HG03064 (cell line): ENCODE results near the gene THSD4.
"Not testable (repeated sequence)": the region's sequence is repeated elsewhere in the genome, so short reads cannot be mapped to it uniquely, and the experiment has no call there.

Source experiments
- ATAC-seq: cut with Tn5 transposase; IDR thresholded peaks from one replicate; pipeline ENCODE4 v1.9.1; 2021; ENCODE audit warnings: low read depth; ENCODE audit not compliant: unreplicated experiment

The THSD4 gene

DNA sequence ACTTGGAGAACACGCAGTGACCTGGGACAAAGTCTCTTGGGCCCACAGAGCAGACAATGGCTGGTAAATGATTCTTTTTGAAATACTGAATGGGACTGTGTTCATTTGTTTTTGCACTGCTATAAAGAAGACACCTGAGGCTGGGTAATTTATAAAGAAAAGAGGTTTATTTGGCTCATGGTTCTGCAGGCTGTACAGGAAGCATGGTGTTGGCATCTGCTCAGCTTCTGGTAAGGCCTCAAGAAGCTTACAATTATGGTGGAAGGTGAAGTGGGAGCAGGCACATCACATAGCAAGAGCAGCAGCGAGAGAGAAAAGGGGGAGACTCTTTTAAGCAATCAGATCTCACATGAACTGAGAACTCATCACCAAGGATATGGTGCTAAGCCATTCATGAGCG lies 321.6 kb downstream of the THSD4 start:
- ATAC-seq, result no peak

DNA sequence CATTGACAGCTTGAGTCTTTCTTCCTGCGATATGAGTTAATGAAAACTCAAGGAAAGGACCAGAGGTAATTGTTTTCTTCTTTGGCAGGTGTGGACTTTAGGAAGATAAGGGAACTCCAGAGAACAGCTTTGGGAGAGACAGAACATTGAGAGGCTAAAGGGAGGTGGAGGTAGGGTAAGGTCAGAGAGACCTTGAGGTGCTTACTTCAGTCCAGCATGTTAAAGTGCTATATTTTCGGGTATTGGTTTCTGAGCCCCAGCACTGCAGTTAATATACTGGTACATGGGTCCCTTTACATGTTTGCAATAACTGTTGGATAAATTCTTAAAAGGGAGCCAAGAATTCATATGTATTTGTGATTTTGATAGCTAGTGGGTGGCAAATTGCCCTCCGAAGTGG lies 322.1 kb downstream of the THSD4 start:
- no peak for ATAC-seq

DNA sequence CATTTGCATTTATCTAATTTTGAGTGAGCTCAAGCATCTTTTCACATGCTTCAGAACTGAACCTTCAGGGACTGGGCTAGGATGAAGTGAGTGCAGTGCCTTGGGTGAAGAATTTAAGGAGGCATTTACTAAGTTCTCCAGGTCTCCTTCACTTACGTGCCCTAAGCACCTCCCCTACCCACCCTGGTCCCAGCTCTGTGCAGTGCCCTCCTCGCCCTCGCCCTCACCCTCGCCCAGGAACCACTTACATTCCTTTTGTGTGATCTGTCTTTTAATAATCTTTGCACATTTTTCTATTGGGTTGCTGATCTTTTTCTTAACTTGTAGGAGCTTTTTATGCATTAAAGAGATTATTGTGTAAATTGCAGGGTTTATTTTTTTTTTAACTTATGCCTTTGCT lies 322.6 kb downstream of the THSD4 start:
- ATAC-seq, result no peak

DNA sequence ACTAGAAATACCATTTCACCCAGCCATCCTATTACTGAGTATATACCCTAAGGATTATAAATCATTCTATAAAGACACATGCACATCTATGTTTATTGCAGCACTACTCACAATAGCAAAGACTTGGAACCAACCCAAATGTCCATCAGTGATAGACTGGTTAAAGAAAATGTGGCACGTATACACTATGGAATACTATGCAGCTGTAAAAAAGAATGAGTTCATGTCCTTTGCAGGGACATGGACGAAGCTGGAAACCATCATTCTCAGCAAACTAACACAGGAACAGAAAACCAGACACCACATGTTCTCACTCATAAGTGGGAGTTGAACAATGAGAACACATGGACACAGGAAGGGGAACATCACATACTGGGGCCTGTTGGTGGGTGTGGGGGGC lies 324.2 kb downstream of the THSD4 start:
- ATAC-seq, result not testable (repeated sequence)

DNA sequence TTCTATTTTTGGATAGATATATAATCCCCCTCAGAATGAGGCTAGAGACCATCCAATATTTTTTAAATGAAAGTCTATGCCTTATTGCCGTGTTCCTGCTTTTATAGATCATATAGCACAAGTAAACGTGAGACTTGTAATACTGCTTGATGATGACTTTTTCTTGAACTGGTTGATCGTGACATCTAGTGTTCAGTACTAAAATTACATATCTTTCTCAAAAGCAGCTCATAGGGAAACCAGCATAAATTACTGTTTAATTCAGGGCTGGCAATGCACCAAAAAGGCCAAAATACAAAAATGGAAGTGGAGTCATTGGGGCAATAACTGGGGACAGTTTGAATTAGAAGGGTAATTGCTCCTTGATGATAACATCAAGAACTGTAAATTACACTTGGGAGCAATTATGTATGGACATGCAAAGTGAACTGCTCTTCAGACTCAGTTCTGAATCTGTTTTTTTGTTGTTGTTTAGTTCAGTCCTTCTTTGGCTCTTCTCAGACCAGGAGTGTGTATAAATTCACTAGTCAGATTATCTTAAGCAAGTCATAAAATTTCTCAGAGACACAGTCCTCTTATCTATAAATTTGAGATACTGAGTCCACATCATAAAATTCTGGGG lies 325.3 kb downstream of the THSD4 start:
- ATAC-seq, result no peak

DNA sequence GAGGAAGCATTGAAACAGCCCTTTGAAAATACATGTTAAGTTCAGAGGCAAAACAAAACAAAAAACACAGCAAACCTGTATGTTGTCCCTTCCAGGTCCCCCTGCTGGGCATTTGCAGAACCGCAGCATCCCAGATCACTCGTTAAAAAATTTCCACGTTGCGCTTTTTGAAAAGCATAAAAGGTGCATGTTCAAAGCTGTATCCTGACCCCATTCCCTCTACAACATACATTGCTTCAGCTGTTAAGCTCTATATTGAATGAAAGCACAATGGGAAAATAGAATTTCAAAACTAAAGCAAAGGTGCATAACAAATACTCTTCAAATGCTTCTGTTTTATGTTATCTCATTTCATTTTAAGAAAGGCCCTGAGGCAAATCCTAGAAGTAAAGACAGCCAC lies 328.3 kb downstream of the THSD4 start:
- ATAC-seq, result no peak

DNA sequence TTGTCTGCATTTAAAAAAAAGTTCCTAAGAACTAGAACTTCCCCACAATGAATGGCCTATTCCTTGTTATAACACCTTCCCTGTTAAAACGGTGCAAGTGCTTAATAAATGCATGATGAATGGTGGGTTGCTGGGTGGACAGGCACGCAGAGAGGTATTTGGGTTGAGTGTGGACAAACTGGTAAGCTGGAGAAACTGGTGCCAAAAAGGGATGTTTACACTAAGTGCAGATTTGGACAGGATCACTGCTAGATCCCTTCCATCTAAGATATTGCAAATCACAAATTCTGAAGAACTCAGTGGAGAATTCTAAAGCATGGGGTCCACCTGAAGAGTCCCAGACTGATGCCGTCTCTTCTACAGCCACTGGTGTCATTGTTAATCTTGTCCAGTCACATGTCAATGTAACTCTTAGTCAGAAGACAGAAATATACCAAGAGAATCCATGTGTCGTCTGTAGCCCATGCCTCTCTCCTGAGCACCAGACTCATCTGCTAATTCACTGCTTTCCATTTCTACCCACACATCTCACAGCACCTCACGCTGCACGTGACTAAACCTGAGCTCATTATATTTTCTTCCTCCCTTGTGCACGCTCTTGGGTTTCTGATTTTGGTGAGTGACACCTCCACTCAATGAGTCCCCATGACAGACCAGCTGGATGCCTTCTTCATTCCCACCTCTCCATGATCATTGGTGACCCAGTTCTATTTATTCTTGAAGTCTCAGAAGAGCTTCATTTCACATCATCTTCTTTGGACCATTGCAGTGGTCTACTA lies 328.9 kb downstream of the THSD4 start:
- no peak for ATAC-seq

DNA sequence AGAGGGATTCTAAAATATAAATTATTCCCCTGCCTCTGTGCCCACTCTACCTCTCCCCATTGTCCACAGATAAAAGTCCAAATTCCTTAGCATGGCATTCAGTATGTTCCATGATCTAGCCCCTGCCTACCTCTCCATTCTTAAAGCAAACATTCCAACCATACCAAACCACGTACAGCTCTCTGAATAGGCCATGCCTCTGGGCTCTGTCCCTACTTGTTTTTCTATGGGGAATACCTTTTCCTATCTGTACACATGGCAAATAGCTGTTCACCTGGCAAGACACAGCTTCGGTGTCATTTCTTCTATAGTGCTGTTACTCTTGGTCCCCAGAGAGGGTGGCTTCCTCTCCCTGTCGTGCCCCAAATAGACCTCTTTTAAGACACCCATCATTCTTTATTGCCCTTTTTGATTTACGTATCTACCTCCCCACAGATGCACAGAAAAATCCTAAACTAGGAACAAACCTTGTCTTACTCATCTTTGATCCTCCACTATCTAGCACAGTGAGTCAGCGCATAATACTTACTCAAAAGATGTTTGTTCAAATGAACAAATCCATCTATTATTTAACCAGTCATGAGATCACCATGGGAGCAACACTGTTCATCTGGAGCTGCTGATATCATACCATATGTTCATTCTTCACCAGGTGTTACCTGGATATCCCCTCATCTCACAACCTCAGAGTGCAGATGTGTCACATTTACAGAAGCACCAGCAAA lies 329.8 kb downstream of the THSD4 start:
- ATAC-seq, result no peak

DNA sequence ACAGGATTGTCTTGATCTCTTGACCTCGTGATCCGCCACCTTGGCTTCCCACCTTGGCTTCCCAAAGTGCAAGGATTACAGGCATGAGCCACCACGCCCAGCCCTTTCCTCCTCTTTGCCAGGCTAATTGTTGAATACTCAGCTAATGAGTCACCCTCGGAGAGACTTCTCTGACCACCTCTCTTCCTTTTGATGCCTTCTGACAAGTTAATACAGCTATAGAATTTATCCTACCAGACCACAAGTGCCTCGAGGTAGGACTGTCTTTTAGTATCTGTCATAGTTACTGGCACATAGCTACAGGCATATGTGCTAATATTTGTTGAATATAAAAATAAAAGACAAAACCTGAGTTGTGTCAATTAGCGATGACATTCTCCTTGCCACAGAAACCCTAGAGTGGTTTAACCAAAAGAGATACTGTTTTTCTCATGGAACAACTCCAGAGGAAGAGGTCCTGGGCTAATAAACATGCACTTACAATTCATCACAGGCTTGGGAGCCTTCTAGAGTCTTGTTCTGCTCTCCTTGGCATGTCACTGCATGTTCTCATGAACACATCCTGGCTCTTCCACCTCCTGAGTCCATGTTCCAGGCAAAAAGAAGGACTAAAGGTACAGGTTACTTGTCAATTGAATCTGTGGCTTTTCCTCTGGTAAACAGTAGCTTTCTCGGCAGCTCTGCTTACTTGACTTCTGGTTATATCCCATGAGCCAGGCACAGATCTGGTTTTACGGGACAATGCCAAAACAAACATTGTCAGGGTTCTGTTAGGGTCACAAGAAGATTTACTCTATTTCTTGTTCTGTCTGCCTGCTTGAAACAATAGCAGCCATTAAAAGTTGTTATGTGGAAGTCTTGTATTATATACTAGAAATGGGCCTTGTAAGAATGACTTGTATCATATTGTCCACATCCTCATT lies 332.3 kb downstream of the THSD4 start:
- ATAC-seq, result no peak

DNA sequence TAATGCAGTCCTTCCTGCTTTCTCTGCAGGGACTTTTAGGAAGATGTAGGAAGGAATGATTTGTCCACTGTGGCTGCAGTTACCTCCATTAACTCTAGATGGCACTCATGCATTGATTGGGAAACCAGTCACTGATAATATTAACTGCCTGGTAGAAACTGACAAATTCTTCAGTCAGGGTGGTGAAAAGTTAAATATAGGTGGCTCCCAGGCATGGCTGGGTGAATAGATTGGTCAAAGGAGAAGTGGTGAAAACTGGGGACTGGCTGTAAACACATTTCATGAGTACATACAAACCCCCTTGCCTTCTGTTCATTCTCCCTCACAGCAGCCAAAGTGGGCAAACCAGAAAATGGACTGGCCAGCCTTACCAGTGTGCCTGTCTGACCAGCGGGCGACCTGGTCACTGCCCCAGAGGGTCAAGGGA lies 333.4 kb downstream of the THSD4 start:
- no peak for ATAC-seq

DNA sequence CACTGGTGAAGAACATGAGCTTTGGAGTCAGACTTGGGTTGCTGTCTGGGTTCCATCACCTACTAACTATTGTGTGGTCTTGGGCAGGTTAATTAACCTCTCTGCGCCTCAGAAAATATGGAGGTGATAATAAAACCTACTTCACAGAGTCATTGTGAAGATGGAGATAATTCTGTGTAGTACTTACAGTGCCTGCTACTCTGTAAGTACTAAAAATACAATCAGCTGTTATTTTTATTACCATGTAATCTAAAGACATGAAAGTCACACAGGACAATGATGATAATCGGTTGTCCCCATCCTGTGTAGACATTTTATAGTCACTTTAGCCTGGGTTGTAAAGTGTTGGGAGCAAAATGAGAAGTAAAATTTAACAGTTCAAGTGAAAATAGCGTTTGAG lies 334.1 kb downstream of the THSD4 start:
- ATAC-seq, result no peak

DNA sequence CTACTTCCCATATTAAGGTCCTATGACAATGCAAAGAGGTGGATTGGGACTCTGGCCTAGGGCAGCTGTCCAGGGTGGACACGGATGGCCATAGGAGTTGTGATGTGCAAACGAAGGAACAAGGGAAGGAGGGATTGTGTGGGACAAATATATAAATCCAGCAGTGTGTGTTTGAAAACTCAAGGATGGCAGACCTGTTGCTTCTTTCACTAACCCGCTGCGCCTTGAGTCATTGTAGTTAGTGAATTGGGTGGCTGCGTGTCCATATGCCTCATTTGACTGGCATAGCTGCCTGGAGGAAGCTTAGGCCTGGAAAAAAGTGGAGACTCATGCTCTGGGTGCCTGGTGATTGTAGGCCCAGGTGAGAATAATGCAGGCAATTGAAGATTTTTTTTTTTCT lies 334.7 kb downstream of the THSD4 start:
- ATAC-seq, result no peak

DNA sequence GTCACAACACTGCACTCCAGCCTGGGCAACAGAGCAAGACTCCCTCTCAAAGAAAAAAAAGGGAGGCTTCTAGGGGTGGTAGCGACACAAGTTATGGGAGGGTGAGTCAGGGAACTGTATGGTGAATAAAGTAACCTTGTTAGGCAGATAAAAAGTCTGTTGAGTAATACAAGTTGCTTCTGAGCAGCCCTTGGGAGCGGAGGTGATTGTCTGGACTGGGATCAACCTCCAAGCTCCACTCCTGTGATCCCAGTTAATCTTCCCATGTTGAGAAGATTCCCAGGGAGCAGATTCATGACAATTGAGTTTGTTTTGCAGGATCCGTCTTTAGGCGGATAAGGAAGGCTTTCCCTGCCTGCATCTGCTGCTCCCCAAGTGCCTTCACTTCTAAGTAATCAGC lies 335.9 kb downstream of the THSD4 start:
- ATAC-seq, result no peak

DNA sequence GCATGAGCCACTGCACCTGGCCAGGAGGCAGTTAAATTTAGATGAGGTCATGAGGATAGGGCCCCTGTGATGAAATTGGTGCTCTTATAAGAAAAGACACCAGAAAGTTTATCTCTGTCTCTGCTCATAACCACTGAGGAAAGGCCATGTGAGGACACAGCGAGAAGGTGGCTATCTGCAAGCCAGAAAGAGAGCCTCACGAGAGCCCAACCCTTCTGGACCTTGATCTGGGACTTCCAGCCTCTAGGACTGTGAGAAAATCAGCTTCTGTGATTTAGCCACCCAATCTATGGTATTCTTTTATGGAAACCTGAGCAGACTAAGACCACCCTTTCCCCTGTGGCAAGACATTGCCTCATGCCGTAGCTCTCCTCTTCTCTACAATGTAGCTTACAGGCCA lies 337.6 kb downstream of the THSD4 start:
- ATAC-seq, result no peak

DNA sequence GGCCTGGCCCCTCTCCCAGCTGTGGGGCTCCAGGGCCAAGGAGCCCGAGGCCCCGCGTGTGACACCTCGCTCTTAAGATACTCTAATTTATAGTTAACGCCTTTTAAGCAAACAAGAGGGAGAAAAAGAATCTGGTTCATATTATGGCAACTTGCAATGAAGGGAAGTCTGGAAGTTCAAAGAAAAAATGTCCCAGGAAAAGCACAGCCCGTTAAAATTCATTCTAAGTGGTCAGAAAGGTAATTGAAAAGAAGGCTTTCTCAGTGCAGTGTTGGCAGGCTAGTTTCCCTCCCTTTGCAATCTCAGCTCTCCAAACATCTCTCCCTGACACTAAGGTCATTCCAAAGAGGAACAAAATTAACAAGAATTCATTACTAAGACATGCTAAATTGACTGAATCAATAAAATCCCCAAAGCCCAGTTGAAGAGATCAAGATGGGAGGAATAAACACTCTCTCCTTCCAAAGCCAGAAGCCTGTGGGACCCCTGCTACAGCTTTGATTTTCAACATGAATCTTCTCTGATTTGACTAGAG lies 339.3 kb downstream of the THSD4 start:
- no peak for ATAC-seq

DNA sequence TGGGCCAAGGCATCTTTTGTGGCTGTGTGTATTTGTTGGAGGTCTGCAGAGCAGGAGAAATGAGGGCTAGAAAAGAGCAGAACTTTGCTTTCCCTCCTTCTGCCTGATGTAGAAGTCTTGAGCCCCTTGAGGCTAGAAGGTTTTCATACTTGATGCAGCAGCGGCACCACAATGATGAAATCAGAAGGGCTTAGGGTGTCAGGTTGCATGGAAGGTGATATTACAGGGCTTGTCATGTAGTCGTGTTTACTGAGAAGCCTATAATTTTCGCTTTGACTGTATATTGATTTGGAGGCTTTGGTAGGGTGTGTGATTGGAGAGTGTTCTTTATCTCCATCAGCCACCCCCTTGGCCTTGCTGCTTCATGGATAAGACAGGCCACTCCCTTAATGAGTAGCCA lies 339.8 kb downstream of the THSD4 start:
- ATAC-seq, result no peak

DNA sequence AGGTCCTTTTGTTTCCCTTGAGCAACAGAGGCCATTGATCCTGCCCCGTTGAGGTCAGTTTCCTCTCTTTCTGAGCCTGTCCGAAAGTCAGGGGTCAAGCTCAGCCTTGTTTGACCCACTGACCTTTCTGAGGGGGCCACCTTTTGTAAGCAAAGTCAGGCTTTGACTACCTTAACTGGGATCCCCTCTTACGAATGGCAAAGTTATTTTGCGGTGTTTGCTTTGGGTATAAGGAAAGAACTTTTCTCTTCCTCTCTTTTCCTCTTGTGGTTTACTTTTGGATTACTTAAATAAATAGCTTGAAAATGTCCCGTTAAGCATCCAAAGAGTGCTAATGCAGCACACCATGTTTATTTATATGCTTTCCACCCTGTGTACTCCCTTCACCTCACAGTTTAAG lies 340.6 kb downstream of the THSD4 start:
- no peak for ATAC-seq

DNA sequence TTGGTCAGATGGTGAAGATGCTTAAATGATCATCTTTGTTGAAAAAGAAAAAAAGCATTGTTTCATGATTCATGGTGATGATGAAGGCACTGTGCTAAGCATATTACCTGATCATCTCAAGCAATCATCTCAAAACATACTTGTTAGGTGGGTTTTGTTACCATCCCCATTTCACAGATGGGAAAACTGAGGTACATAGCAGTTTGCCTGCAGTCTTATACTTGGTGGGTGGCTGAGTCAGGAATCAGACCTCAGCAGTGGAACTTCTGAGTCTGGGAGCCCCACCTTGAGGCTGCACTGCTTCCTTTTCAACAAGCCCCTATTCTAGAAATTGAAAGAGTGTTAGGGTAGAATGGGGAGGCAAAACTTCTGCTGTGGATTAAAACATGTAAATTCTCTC lies 341.1 kb downstream of the THSD4 start:
- ATAC-seq, result no peak

DNA sequence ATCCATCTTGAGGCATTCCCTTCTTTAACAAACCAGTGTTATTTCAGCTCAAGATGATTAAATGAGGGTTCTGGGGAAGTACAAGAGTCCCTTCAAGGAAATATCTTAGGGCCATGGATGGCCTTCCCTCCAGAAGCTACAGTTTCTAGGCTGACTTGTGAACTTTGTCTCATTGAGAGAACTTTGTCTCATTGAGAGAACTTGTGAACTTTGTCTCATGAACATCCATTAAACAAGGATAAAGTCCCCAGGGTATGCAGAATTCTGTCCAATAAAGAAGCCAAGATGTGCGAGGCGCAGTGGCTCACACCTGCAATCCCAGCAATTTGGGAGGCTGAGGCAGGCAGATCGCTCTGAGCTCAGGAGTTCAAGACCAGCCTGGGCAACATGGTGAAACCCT lies 341.5 kb downstream of the THSD4 start:
- ATAC-seq, result no peak

DNA sequence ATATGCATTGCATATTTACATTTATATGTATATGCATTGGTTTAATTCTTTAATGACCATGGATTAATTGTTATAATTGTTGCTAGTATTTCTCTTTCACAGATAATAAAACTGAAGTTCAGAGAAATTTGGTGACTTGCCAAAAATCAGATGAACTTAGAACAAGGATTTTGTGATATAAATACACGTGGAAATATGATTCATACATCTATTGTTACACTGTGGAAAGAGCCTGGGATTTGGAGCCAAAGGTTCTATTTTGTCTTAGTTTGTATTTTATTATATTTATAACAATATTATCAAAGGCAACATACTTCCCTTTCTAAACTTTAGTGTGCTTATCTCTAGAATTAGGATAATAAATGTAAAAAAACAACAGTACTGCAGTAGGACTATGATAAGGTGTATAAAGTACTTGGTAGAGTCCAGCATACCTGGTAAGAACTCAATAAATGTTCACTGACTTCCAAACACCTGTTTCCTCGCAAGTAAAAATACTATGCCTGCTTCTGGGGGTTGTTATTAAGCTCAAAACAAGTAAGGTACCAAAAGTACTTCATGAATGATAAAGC lies 342.9 kb downstream of the THSD4 start:
- ATAC-seq, result no peak
